Measurements from ENCODE around the gene FCRL1.

- TF ChIP-seq CHD4 (IDR thresholded peaks at IDR 0.05) (no peak), IRF3 (IDR thresholded peaks at IDR 0.05) (no peak)
Measured at GRCh38 chr1:157841708-157842107, 21.8 kb upstream of the FCRL1 start, which contains the start of gene CD5L.
